ENCODE data around the gene C18orf63.

GRCh38 chr18:74268175-74268574 lies 47.5 kb upstream of the C18orf63 start:
- TF ChIP-seq, protein P1, sequence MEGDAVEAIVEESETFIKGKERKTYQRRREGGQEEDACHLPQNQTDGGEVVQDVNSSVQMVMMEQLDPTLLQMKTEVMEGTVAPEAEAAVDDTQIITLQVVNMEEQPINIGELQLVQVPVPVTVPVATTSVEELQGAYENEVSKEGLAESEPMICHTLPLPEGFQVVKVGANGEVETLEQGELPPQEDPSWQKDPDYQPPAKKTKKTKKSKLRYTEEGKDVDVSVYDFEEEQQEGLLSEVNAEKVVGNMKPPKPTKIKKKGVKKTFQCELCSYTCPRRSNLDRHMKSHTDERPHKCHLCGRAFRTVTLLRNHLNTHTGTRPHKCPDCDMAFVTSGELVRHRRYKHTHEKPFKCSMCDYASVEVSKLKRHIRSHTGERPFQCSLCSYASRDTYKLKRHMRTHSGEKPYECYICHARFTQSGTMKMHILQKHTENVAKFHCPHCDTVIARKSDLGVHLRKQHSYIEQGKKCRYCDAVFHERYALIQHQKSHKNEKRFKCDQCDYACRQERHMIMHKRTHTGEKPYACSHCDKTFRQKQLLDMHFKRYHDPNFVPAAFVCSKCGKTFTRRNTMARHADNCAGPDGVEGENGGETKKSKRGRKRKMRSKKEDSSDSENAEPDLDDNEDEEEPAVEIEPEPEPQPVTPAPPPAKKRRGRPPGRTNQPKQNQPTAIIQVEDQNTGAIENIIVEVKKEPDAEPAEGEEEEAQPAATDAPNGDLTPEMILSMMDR (IDR thresholded peaks at IDR 0.05): no peak
- TF ChIP-seq USF1 (CRISPR knock-in tag; IDR thresholded peaks at IDR 0.05) (no peak), TP53 (CRISPR knock-in tag; IDR thresholded peaks at IDR 0.05) (no peak), JUN (CRISPR knock-in tag; IDR thresholded peaks at IDR 0.05) (no peak), NR1H2 (CRISPR knock-in tag; IDR thresholded peaks at IDR 0.05) (no peak), ATF3 (CRISPR knock-in tag; conservative IDR thresholded peaks at IDR 0.05) (no peak), ZNF219 (CRISPR knock-in tag; IDR thresholded peaks at IDR 0.05; ENCODE audit: borderline replicate concordance) (no peak)
